ENCODE data around the gene GPR158. TPM values are rescaled to one million over a fixed set of nuclear protein-coding genes. Genes with fewer than 3 reads are reported as not detected.

Gene GPR158
- total RNA-seq, 1 donor from 2014 or later, result under 0.01 TPM

Other genes starting within 250 kb of the GPR158 start
- gene PRTFDC1, start 222.4 kb upstream of the GPR158 start, total RNA-seq, result 7.7 and 9.4 TPM in 2 replicates
- gene ENKUR, start 158.8 kb upstream of the GPR158 start, total RNA-seq, result 0.38 and 0.51 TPM in 2 replicates
- 1.9 and 2.8 TPM in 2 replicates for gene THNSL1, start 158.4 kb upstream of the GPR158 start, total RNA-seq

Data from dermis microvascular lymphatic vessel endothelial cell (primary cell).